AG10803 (cell line): ENCODE data around the gene UBE2Q2.
A peak's percentile ranks its signal among the peaks of the same experiment; 100 is the strongest.

ENCODE experiments used
- DNase-seq: peaks from one replicate; pipeline ENCODE4 v3.0.0; 2010; ENCODE audit warnings: low read depth
- H3K4me3 ChIP-seq: 2 replicates; pipeline ENCODE4 v1.5.1; 2011; ENCODE audit warnings: mild to moderate bottlenecking, low read length, control low read depth
- TF ChIP-seq, protein P1 (sequence below): conservative IDR thresholded peaks from 2 replicates; pipeline ENCODE4 v1.5.1; 2011; ENCODE audit warnings: mild to moderate bottlenecking, low read length, control low read depth, inconsistent platforms

The UBE2Q2 gene

DNA sequence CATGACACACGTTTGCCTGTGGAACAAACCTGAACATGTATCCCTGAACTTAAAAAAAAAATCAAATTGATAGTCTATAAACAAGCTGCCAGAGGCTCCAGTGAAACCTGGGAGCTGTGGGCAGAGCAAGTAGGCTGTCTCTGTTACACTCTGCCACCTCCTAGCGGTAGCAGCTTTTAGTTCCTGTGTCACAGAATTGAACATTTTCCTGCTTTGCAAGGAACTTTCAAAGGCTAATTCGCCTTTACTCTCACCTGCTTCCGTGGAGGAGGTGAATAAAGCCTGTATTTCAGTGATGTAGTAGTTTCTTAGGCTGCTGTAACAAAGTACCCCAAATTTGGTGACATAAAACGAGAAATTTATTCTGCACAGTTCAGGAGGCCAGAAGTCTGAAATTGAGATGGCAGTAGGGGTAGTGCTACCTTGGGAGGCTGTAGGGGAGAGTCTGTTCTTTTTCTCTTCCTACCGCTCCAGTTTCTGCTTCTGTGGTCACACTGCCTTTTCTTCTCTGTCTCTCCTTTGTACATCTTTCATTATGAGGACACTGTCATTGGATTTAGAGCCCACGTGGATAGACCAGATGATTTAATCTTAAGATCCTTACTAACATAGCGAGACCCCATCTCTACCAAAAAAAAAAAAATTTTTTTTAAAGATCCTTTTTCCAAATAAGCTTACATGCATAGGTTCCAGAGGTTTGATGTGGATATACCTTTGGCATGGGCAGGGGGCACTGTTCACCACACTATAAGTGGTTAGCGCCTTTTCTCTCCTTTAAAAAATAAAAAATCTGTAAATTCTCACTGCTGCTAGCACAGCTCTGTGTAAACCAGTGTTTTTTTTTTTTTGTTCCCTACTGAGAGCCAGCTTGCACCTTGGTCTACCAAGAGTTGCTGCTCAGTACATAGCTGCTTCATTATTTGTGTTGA, 85.7 kb downstream of the UBE2Q2 start:
- no peak for DNase-seq
- TF ChIP-seq, protein P1, sequence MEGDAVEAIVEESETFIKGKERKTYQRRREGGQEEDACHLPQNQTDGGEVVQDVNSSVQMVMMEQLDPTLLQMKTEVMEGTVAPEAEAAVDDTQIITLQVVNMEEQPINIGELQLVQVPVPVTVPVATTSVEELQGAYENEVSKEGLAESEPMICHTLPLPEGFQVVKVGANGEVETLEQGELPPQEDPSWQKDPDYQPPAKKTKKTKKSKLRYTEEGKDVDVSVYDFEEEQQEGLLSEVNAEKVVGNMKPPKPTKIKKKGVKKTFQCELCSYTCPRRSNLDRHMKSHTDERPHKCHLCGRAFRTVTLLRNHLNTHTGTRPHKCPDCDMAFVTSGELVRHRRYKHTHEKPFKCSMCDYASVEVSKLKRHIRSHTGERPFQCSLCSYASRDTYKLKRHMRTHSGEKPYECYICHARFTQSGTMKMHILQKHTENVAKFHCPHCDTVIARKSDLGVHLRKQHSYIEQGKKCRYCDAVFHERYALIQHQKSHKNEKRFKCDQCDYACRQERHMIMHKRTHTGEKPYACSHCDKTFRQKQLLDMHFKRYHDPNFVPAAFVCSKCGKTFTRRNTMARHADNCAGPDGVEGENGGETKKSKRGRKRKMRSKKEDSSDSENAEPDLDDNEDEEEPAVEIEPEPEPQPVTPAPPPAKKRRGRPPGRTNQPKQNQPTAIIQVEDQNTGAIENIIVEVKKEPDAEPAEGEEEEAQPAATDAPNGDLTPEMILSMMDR = peak; percentile 33
- no peak overlapping the region for H3K4me3 ChIP-seq

DNA sequence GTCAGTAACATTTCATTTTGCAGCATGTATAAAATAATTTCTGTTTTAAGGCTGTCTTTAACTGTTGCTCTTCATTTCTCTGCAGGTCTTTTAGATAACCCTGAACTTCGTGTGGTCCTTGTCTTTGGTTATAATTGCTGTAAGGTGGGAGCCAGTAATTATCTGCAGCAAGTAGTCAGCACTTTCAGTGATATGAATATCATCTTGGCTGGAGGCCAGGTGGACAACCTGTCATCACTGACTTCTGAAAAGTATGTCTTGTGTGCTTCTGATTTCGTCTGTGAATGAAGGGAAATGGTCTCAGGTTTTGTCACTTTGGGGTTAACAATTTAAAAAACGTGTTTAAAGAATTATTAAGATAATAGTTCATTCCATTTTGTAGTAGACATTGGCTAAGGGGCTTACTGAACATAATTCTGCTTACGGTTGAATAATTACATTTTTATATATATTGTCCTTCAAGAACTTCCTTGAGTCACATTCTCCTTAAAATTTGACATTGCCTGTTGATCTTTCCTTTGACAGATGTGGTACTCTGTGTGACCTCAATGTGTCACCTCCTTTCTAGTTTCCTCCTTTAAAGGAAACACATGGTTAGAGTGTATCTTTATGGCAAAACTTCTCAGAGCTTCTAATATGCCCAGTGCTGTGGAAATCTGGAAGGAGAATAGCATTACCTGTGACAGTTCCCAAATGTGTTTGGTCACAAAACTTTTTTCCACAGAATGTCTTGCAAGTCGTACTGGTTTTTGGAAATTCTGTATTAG, 86.7 kb downstream of the UBE2Q2 start:
- DNase-seq = no peak
- TF ChIP-seq, protein P1 = no peak
- no peak overlapping the region for H3K4me3 ChIP-seq

DNA sequence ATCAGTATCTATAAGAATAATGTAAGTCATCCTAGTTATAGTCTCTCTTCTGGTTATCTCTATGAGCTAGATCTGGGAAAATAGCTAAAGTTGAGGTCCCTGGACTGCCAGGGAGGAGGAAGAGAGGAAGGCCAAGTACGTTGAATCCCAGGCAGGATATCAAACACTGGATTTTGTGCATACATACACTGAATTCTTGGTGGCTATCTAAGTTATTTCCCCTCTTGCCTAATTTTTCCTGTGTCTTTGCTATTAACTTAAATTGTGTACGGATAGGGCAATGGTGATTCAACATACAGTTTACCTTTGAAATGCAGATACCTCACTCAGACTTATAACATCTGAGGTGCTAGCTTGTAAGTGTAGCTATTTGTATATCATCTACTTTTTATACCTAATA, 87.6 kb downstream of the UBE2Q2 start:
- no peak for DNase-seq
- TF ChIP-seq, protein P1 = no peak
- no peak overlapping the region for H3K4me3 ChIP-seq

DNA sequence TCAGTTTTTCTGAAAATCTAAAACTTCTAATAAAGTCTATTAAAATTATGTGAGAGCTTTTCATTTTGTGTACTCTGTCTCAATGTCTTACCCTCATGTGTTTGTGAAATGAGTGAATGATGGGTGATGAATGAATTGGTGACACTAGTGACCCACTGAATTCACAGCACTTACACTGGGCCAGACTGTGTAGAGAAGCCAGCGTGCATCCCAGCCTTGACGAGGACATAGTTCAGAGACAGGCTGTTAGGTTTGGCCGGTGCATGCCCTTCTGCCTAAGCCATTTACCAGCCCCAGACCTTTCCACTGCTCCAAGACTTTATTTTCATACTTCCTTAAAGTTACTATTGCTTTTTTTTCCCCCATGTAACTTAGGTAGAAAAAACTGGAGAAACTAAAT, 99.2 kb downstream of the UBE2Q2 start:
- TF ChIP-seq, protein P1 = no peak
- no peak for DNase-seq
- H3K4me3 ChIP-seq = no peak overlapping the region

DNA sequence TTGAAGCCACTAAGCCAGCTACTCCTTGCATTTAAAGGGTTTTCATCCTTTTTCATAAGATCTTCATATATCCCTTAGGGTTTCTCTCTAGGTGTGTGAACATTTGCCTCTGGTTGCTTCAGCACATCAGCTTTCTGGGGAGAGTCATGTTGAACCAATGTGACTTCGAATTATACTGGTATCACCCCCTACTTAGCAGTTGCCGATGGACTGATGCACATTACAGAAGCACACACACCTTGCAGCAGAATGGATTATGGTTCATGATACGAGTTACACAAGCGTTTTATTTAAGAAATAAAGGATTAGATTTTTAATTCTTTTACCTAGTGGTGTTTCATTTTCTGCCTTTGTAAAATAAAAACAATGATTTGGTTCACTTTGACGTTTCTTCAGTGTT, 100.0 kb downstream of the UBE2Q2 start:
- TF ChIP-seq, protein P1 = no peak
- H3K4me3 ChIP-seq = no peak overlapping the region

DNA sequence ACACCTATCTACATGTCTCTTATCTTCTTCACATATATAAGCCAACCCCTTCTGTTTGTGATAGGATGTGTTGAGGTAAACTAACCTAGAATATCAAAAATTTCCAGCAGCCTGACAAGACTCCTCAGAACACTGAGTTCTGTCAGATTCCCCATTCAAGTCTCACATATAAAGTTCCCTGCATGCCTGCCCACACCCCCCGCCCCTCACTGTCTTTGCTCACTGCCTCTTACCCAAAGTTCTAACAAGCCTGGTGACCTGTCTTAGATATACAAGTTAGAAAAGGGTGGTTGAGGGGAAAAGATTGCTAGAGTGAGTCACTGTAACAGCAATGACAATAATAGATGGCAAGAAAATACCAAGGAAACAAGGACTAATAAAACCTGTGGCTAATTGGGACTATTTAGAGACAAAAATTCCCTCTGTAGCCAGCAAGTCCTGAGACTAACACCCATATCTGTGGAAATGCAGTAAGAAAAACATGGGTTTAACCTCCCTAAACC, 100.5 kb downstream of the UBE2Q2 start:
- no peak for DNase-seq
- no peak overlapping the region for H3K4me3 ChIP-seq
- TF ChIP-seq, protein P1 = no peak

More for the DNA sequence above, 100.0 kb downstream of the UBE2Q2 start:
- no peak for DNase-seq
